ELR (cell line): ENCODE data around the gene ADD3.

Experiments used
- DNase-seq: peaks from one replicate; pipeline ENCODE4 v3.0.0-alpha.2; 2015; ENCODE audit warnings: low read depth

Gene ADD3

DNA sequence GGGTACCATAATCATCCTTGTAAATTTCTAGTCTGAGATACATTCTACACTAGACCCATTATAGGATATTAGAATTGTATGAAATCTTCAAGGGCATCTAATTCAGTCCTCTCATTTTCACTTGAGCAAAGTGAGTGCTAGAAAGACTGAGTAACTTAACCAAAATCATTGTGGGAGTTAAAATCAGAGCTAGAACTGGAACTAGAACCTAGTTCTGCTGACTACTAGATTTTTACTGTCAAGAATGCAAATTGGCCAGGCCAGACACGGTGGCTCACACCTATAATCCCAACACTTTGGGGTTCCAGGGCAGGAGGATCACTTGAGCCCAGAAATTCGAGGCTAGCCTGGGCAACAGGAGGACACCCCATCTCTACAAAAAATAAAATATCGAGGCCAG is 53.9 kb downstream of the ADD3 start:
- DNase-seq = no peak

DNA sequence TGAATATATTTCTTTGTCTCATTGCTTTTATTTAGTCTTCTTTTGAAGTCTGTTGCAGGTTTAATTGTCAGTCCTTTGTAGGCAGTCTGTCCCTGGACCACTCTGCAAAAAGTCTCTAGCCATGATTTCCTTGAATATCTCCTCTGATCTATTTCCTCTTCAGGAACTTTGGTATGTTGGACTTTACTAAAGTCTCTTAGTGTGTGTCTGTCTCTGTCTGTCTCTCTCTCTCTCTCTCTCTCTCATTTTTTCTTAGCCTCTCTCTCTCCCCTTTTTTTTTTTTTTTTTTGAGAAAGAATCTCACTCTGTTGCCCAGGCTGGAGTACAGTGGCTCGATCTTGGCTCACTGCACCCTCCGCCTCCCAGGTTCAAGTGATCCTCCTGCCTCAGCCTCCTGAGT is 57.5 kb downstream of the ADD3 start:
- DNase-seq = no peak

DNA sequence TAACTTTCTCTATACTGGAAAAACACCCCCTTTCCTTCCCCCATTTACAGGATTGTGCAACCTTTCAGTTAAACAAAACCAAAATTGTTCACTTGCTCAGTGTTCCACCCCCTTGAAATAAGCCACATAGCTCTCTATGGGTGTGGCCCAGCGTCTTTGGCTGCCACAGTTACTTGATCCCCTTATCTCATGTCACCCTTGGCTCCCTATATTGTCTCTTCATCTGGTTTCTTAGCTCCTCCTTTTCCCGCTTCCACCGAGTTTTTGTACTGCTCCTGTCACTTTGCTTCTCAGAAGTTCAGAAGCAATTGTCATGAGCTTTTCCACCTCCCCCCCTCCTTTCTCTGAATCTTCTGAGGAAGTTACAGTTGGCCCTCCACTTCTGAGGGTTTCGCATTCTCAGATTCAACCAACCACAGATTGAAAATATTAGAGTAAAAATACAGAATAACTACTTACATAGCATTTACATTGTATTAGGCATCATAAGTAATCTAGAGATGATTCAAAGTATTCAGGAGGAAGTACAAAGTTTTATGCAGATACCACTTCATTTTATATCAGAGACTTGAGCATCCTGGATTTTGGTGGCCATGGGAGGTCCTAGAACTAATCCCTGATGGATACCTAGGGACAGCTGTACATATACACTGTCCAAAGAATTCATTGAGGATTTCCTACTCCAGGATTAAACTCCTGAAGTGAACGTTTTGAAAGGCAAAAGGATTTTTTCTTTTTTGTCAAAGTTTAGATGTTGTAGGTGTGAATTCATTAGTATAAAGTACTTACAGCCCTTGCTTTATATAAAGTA is 60.4 kb downstream of the ADD3 start:
- no peak for DNase-seq

DNA sequence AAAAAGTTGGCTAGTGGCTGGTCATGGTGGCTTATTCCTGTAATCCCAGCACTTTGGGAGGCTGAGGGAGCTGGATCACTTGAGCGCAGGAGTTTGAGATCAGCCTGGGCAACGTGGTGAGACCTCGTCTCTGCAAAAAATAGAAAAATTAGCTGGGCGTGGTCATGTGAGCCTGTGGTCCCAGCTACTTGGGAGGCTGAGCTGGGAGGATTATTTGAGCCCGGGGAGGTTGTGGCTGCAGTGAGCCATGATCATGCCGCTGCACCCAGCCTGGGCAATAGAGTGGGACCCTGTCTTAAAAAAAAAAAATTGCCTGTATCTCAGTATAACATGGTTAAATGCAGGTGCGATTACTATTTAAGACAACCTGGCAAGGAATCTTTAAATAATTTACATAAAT is 61.0 kb downstream of the ADD3 start:
- DNase-seq = no peak

- DNase-seq = no peak
Measured at GRCh38 chr10:110069502-110069982, 61.8 kb downstream of the ADD3 start.

GRCh38 chr10:110073896-110074295 is 66.1 kb downstream of the ADD3 start:
- no peak for DNase-seq

DNA sequence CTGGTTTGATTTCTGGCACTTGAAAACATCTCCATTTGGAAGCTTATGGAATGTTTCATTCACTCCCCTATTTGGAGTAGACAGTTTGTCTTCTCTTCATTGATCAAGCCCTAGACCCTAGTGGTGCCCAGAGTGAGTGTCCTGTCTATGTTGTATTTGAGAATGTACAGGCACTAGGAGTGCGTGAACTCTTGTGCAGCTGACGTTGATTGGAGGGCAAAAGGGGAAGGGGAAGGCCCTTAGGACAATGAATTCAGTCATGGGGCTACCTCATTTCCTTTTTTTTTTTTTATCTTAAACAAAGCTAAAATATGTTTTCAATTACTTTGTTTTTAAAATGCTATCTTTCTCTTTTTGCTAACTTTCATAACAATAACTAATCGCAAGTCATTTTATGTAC is 66.5 kb downstream of the ADD3 start:
- no peak for DNase-seq

- peak; percentile 52 for DNase-seq
Measured at GRCh38 chr10:110074758-110075671, 67.2 kb downstream of the ADD3 start.

DNA sequence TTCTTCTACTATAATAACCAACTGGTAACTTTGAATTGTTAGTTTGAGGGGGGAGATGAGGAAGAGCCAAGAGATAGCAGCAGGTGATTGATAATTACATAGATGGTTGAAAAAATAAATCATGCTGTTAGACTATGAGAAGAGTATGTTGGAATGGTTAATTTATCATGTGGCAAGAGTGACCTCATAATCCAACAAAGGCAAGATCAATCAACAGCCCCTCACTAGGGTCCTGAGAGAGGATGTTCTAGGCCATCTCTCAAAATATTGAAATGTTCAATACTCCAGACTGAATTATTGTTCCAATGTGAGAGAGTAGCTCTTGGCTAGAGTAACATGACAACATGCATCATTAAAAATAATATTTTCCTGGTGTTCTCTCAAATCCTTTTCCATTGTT is 67.9 kb downstream of the ADD3 start:
- DNase-seq = no peak

- DNase-seq = peak; percentile 58
Measured at GRCh38 chr10:110076559-110077318, 69.0 kb downstream of the ADD3 start.

DNA sequence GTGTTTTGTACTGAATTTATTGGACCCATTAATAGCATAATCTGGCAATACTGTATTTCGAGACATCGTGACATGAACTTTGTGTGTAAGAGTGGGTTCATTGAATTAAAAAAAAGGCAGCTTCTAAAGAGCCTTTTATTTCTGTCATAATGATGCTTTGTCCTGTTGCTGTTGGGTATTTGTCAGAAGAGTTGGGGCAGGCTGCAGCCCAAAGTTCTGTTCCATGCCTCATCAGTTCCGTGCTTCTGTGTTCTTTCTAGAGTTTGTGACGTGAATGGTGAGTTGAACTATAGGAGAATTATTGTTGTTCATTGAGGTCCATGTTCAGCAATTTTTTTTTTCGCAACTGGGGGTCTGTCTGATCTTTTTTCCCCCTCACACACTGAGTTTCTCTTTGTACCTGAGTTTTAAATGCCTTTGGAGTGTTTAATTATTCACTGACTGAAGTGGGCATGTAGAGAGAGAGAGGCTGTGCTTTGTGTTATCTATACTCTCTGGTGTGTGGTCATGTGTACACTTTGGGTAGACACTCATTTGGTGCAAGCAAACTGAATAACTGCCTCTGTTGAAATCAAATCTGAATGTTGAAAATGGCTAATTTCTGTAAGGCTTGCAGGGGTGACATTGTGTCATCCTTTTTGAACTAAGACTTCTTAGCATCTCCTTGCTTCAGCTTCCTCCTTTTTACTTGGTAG is 69.8 kb downstream of the ADD3 start:
- no peak for DNase-seq

- no peak for DNase-seq
Measured at GRCh38 chr10:110078317-110078716, 70.5 kb downstream of the ADD3 start.

DNA sequence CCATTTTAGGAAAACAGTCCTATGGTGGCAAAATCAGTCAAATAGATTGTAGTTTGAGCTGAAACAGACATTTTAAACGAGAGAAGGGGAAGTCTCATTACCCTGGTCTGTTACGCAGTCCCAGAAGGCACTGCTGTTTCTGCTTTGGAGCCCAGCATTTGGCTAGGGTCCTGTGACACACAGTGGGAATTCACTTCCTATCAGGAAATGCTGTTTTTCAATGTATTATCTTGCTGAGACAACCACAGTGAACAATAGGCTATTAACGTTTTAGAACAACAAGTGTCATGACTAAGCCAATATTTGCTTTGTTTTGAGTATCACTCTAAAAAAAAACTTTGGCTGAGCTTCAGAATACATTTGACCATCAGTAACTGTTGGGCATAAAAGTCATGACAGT is 74.1 kb downstream of the ADD3 start:
- DNase-seq = peak; percentile 58

DNA sequence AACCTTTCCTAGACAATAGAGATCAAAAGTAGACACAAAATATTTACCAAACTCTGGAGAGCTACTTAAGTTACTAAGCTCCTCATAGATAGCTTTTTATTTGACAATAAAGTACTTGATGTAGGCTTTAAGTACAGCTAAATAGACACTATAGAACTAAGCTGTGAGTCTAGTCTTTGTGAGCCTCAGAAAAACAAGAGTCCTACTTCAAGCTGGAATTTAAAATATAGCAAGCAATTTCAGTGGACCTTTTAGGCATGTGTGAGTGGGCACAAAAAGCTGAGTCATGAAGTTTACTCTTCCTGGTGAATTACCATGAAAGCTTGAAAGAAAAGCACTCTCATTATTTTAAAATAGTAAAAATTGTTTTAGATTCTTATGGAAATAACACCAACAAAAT is 76.1 kb downstream of the ADD3 start:
- DNase-seq = peak; percentile 19

- no peak for DNase-seq
Measured at GRCh38 chr10:110087682-110088081, 79.9 kb downstream of the ADD3 start.

DNA sequence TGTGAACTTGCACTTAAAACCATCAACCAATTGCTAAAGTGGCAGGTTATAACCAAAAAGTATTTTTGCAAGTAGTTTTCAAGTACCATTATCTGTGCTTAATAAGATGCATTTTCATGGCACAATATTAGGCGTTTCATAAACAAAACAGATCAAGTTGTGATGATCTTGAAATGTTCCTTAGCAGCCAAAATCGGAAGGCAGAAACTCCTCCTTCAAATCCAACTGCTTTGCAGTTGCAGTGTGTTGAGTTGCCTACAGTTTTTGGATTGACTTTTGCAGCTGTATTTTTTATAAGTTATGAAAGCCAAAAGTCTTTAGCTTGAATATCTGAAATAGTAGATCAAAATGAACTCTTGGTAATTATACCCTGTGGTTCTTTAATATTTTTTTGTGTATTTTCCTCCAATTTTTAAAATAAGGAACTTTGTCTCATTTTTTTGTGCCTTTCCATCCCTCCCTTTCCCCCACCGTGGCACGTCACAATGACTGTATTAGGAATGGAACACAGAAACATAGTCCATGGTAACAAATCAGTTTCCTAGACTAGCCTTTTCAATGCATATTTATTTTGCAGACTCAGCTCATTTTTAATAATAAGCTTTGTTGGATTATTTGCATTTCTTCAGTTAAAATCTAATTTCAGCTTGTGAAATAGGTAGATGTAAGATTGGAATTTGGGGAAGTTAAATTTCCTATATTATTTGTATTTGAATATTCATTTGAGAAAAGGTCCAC is 80.8 kb downstream of the ADD3 start:
- no peak for DNase-seq

DNA sequence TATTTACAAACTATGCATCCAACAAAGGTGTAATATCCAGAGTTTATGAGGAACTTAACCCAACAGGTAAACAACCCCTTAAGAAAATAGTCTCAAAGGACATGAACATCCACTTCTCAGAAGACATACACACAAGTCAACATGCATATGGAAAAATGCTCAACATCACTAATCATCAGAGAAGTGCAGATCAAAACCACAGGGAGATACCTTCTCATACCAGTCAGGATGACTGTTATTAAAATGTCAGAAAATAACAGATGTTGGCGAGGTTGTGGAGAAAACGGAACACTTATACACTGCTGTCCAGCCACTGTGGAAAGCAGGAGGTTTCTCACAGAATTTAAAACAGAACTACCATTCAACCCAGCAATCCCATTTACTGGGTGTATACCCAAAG is 84.0 kb downstream of the ADD3 start:
- peak; percentile 14 for DNase-seq

- DNase-seq = no peak
Measured at GRCh38 chr10:110093722-110094121, 85.9 kb downstream of the ADD3 start.

DNA sequence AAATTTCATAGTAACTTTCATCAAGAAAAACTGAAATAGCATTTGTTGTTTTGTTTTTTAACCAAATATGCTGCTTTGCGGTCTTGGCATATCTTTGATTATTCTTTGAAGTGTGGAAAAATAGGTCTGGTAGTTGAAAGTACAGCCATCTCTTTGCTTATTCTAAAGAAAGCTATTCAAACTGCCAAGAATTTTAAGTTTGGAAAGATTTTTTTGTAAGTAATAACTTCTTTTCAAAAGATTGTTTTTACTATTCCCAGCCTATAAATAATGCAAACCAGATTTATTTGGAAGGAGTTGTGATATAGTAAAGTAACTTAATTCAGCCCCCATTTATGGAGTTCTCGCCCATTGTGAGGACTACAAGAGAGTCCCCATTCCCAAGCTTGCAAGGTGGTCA is 87.0 kb downstream of the ADD3 start:
- DNase-seq = no peak

- no peak for DNase-seq
Measured at GRCh38 chr10:110101464-110102144, 93.8 kb downstream of the ADD3 start.
